Measurements from ENCODE around the gene TP53BP2. TPM values are rescaled to one million over a fixed set of nuclear protein-coding genes. Genes with fewer than 3 reads are reported as not detected.

Gene TP53BP2
- total and polyA plus RNA-seq, 4 donors, result 3.9 to 26.8 (median 13.0) TPM

GRCh38 chr1:223783676-223784075, 62.1 kb downstream of the TP53BP2 start:
- no peak for DNase-seq (ENCODE audit: low spot score)
- Histone ChIP-seq H3K9me3 (ENCODE audit: control insufficient read depth in 4 of 4, low read length in 3 of 4) (no peaks in the 10 kb centered on the region), H3K27ac (ENCODE audit: low read depth in 1 of 2, low read length in 2 of 2) (no peak overlapping the region), H3K36me3 (ENCODE audit: control insufficient read depth in 4 of 4, insufficient read depth in 3 of 4, low read depth in 1 of 4, low read length in 3 of 4) (peaks cover 8 to 43% (median 37%) of the 10 kb centered on the region in 4 donors), H3K9ac (ENCODE audit: low read depth in 1 of 2, low read length in 2 of 2) (no peak overlapping the region), H3K27me3 (ENCODE audit: control insufficient read depth in 4 of 4, insufficient read depth in 4 of 4, low read length in 3 of 4) (no peaks in the 10 kb centered on the region), H3K4me1 (ENCODE audit: control insufficient read depth in 4 of 4, insufficient read depth in 4 of 4, low read length in 3 of 4) (no peaks in the 10 kb centered on the region), H3K4me3 (ENCODE audit: low read depth in 1 of 3, low read length in 3 of 3) (no peak overlapping the region)
- TF ChIP-seq HNF4A (conservative IDR thresholded peaks at IDR 0.05) (no peak), EGR1 (IDR thresholded peaks at IDR 0.05; ENCODE audit: low read depth in 2 of 2) (no peak), GABPA (IDR thresholded peaks at IDR 0.05 in 1 of 2, conservative IDR thresholded peaks at IDR 0.05 in 1 of 2) (no peak), FOXA2 (IDR thresholded peaks at IDR 0.05) (no peak), RXRA (IDR thresholded peaks at IDR 0.05) (no peak), TAF1 (conservative IDR thresholded peaks at IDR 0.05) (no peak), CTCF (IDR thresholded peaks at IDR 0.05; ENCODE audit: low read depth, low read length, missing input control) (no peak), NR2F2 (IDR thresholded peaks at IDR 0.05) (no peak), REST (IDR thresholded peaks at IDR 0.05) (no peak), HNF4G (IDR thresholded peaks at IDR 0.05) (no peak), SP1 (IDR thresholded peaks at IDR 0.05) (no peak), FOXA1 (IDR thresholded peaks at IDR 0.05) (no peak), JUND (IDR thresholded peaks at IDR 0.05) (no peak), RAD21 (IDR thresholded peaks at IDR 0.05) (no peak)
- TF ChIP-seq, protein P1, sequence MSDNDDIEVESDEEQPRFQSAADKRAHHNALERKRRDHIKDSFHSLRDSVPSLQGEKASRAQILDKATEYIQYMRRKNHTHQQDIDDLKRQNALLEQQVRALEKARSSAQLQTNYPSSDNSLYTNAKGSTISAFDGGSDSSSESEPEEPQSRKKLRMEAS (IDR thresholded peaks at IDR 0.05), result no peak
- TF ChIP-seq, protein P2, sequence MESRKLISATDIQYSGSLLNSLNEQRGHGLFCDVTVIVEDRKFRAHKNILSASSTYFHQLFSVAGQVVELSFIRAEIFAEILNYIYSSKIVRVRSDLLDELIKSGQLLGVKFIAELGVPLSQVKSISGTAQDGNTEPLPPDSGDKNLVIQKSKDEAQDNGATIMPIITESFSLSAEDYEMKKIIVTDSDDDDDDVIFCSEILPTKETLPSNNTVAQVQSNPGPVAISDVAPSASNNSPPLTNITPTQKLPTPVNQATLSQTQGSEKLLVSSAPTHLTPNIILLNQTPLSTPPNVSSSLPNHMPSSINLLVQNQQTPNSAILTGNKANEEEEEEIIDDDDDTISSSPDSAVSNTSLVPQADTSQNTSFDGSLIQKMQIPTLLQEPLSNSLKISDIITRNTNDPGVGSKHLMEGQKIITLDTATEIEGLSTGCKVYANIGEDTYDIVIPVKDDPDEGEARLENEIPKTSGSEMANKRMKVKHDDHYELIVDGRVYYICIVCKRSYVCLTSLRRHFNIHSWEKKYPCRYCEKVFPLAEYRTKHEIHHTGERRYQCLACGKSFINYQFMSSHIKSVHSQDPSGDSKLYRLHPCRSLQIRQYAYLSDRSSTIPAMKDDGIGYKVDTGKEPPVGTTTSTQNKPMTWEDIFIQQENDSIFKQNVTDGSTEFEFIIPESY (IDR thresholded peaks at IDR 0.05), result no peak
- TF ChIP-seq, protein P3, sequence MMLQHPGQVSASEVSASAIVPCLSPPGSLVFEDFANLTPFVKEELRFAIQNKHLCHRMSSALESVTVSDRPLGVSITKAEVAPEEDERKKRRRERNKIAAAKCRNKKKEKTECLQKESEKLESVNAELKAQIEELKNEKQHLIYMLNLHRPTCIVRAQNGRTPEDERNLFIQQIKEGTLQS (IDR thresholded peaks at IDR 0.05), result no peak
- 99% methylated on average over 1 of the region's 1 CpG for WGBS

Measured in liver (tissue), 9 donors.